Activated CD8-positive, alpha-beta memory T cell treated with anti-CD3 and anti-CD28 coated beads, Interleukin-2, amount 50 U/mL, for 24 hours (primary cell): ENCODE results near the gene PLPP6.
"Not testable (repeated sequence)": the region's sequence is repeated elsewhere in the genome, so short reads cannot be mapped to it uniquely, and the experiment has no call there.

Experiments
- DNase-seq: peaks from one replicate; pipeline ENCODE4 v3.0.0-alpha.2; 2020; ENCODE audit errors: extremely low read depth

The PLPP6 gene

GRCh38 chr9:4662108-4662988 lies at the start of gene PLPP6:
Gene PLPP6 (plus strand): TSS chr9:4662294. CDS start chr9:4662376, 82 bp downstream.
- DNase-seq, result peak; percentile 29

DNA sequence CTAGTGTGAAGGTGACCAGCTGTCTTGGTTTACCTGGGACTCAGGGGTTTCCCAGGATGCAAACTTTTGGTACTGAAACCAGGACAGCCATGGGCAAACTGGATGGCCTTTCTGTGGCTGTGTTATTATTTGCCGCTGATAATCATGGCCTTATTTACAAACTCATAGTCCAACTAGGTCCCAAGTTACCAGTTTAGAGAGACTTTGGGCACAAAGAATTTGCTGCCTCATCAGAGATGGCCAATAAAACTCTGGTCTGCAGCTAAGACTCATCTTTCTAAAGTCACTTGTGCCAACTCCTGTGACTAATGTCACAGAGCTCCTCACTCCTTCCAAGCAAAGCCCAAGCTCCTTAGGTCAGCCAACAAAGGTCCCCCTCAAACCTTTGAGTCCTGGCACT lies 47.5 kb upstream of the PLPP6 start:
- DNase-seq, result no peak

GRCh38 chr9:4615251-4615650 lies 46.8 kb upstream of the PLPP6 start:
- no peak for DNase-seq

- no peak for DNase-seq
Observed at GRCh38 chr9:4615778-4616177, 46.3 kb upstream of the PLPP6 start.

DNA sequence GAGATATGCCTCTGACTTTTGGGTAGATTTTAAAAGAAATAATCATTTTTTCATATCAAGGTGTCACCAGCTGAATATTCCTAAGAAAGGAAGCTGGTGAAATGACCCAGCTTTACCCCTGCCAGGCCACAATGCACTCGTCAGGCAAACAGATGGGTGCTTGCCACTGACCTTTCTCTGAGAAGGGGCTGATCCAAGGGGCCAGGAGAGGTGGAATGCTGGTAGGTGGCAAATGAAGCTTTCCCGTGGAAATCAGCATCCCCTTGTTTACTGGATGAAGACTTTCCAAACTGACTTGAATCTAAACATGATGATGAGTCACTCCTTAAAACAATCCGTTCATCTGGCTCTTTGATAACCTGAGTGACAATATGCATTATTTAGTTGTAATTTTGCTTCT lies 44.3 kb upstream of the PLPP6 start:
- no peak for DNase-seq

DNA sequence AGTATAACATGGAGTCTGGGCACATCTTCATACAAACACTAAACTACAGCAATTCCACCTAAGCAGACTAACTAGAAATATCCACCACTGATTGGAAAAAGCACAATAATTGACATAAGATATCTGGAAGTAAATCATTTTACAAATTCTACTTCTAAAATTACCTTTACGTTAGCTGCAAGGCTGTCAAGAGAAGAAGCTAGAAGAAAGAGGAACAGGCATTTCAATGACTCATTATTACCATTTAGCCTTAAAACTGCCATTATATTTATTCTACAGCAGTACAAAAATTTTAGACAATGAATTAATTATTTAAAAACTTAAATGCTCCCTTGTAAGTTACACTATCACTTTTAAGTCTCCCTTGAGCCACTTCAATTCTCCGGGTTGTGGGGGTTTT lies 43.4 kb upstream of the PLPP6 start:
- no peak for DNase-seq

- DNase-seq, result no peak
Observed at GRCh38 chr9:4620057-4620765, 41.9 kb upstream of the PLPP6 start.

- no peak for DNase-seq
Observed at GRCh38 chr9:4620881-4621555, 41.1 kb upstream of the PLPP6 start.

DNA sequence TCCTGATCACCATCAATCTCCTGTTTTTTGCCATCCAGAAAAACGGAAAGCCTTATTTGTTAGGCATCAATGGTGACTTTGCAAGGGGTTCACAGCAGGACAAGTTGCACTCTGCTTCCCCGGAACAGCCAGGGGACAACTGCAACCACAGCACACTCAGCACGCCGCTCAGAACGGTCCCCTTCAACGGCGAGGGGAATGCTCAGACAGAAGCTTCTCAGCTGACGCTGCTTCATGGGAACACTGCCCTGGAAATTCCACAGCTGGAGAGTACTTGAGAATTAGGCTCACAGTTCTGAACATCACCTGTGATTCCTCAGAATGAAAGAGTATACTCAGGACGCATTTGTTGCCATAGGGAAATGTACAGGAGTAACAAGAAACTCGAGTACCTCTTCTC lies 40.1 kb upstream of the PLPP6 start:
- DNase-seq, result no peak

DNA sequence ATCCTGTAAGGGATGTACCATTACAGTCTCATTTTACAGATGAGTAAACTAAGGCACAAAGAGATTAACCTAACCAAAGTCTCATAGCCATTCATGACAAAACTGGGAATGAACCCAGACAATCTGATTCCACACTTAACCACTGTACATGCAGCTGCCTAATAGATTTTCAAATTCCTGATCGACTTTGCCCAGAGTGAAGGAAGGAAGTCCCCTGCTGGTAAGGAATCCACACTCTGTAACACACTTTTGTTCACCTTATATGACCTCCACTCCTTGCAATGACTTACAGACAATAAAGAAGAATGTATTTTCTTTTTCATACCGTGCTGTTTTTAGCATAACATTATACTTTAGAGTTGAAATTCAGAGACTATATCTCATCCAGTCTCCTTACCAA lies 31.3 kb upstream of the PLPP6 start:
- no peak for DNase-seq

- no peak for DNase-seq
Observed at GRCh38 chr9:4638968-4639367, 23.1 kb upstream of the PLPP6 start.

- no peak for DNase-seq
Observed at GRCh38 chr9:4639420-4639819, 22.7 kb upstream of the PLPP6 start.

DNA sequence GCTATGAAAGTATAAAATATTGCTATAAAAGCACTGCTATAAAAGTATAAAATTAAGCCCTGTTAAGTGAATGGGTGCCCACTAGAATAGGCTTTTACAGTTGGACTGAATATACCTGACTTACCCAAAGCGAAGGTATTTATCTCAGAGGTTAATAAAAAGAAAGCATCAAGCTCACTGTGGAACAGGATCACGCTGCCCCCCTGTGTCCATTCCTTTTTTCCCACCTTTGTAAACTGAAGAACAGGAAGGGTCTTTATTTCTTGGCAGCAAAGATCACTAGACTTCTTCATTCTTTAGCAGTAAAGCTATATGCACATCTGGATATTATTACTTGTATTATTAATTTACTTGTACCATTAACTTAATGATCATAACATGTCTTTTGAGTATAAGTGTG lies 22.1 kb upstream of the PLPP6 start:
- DNase-seq, result no peak

- no peak for DNase-seq
Observed at GRCh38 chr9:4642351-4642750, 19.7 kb upstream of the PLPP6 start.

- no peak for DNase-seq
Observed at GRCh38 chr9:4654084-4654483, 8.0 kb upstream of the PLPP6 start.

DNA sequence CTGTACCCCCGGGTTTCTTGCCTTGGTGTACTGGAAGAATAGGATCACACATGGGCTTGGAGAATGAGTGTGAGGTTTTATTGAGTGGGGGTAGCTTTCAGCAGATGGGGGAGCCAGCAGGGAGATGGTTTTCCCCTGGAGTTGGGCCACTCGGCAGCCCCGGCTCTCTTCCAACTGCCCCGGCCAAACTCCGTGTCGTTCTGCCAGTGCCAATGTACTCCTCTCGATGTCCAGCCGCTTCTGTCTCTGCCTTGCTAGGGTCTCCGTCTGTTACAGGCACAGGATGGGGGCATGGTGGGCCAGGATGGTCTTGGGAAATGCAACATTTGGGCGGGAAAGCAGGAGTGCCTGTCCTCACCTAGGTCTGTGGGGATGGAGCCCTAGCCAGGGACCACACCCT lies 7.6 kb upstream of the PLPP6 start:
- no peak for DNase-seq

DNA sequence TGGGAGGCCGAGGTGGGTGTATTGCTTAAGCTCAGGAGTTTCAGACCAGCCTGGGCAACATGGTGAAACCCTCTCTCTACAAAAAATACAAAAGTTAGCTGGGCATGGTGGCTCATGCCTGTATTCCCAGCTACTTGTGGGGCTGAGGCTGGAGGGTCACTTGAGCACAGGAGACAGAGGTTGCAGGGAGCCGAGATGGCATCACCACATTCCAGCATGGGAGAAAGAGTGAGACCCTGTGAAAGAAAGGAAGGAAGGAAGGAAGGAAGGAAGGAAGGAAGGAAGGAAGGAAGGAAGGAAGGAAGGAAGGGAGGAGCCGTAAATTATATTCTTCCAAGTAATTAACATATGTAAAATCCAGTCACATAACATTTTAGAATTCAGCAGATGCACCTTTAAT lies 5.9 kb upstream of the PLPP6 start:
- DNase-seq, result not testable (repeated sequence)

GRCh38 chr9:4656621-4657020 lies 5.5 kb upstream of the PLPP6 start:
- no peak for DNase-seq

GRCh38 chr9:4657426-4658159 lies 4.5 kb upstream of the PLPP6 start:
- DNase-seq, result no peak

- DNase-seq, result not testable (repeated sequence)
Observed at GRCh38 chr9:4660665-4661064, 1.4 kb upstream of the PLPP6 start.

DNA sequence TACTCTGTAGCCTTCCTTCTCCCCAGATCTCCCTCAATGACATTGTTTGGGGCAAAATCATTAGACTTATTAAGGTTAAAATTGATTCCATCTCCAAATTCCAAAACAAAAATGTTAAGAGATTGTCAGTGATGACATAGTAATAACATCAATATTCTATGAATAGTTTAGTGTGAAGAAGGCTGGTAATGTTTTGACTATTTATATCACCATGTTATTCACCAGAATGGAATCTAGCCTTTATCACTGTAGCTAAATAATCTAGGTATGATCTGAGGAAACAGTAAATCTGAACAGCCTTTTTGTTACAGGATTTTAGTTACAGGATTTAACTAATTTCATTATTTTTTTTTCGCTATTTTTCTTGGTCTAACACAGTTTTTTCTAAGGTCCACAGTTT lies 929 bp upstream of the PLPP6 start:
- no peak for DNase-seq

DNA sequence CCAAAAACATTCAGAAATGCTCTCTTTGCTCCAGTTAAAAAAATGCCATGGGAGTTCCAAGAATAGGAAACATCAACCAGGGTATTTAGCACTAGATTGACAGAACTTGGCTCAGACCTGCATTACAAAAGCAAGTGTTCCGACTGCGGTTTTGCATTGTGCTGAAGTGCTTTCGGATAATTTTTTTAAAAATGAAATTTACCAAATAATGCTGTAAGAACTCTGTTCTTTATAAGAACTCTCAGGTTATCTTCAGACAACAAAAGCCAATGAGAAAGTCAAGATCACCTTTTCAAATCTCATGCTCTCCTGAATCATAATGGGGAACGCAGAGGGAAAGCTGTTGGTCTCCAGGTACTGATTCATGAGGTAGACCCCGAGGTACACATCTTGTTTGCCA lies 483 bp upstream of the PLPP6 start:
- DNase-seq, result no peak
